ENCODE data around the gene PSMD14.

- TF ChIP-seq CTCF (conservative IDR thresholded peaks at IDR 0.05; ENCODE audit: low read depth, low read length) (no peak), EZH2 (IDR thresholded peaks at IDR 0.05; ENCODE audit: borderline replicate concordance, low read depth, low read length, poor library complexity, severe bottlenecking) (no peak)
Observed at GRCh38 chr2:161402297-161402696, 94.1 kb downstream of the PSMD14 start.
